Measurements from ENCODE around the gene SH3RF3.

SH3RF3 gene

GRCh38 chr2:109246176-109246575 lies 117.2 kb downstream of the SH3RF3 start:
- no peak for DNase-seq

GRCh38 chr2:109246616-109247015 lies 117.6 kb downstream of the SH3RF3 start:
- DNase-seq, result no peak

GRCh38 chr2:109247340-109247739 lies 118.3 kb downstream of the SH3RF3 start:
- DNase-seq, result no peak

- DNase-seq, result peak; percentile 15
These were observed 118.8 kb downstream of the SH3RF3 start for GRCh38 chr2:109247812-109248211.

- no peak for DNase-seq
These were observed 119.6 kb downstream of the SH3RF3 start for GRCh38 chr2:109248590-109248989.

- DNase-seq, result no peak
These were observed 124.2 kb downstream of the SH3RF3 start for GRCh38 chr2:109253217-109253616.

- no peak for DNase-seq
These were observed 125.3 kb downstream of the SH3RF3 start for GRCh38 chr2:109254174-109254904.

- DNase-seq, result no peak
These were observed 126.6 kb downstream of the SH3RF3 start for GRCh38 chr2:109255654-109256053.

GRCh38 chr2:109256111-109256510 lies 127.1 kb downstream of the SH3RF3 start:
- DNase-seq, result no peak

GRCh38 chr2:109256921-109257320 lies 127.9 kb downstream of the SH3RF3 start:
- no peak for DNase-seq

- DNase-seq, result no peak
These were observed 128.6 kb downstream of the SH3RF3 start for GRCh38 chr2:109257653-109258052.

- no peak for DNase-seq
These were observed 129.4 kb downstream of the SH3RF3 start for GRCh38 chr2:109258376-109258775.

- no peak for DNase-seq
These were observed 130.0 kb downstream of the SH3RF3 start for GRCh38 chr2:109258905-109259540.

GRCh38 chr2:109259671-109260070 lies 130.7 kb downstream of the SH3RF3 start:
- DNase-seq, result no peak

GRCh38 chr2:109260116-109260855 lies 131.3 kb downstream of the SH3RF3 start:
- no peak for DNase-seq

- DNase-seq, result no peak
These were observed 132.1 kb downstream of the SH3RF3 start for GRCh38 chr2:109260886-109261700.

- DNase-seq, result no peak
These were observed 133.1 kb downstream of the SH3RF3 start for GRCh38 chr2:109261906-109262631.

- no peak for DNase-seq
These were observed 135.8 kb downstream of the SH3RF3 start for GRCh38 chr2:109264595-109265328.

GRCh38 chr2:109265369-109265768 lies 136.4 kb downstream of the SH3RF3 start:
- DNase-seq, result no peak

- DNase-seq, result no peak
These were observed 136.9 kb downstream of the SH3RF3 start for GRCh38 chr2:109265953-109266352.

GRCh38 chr2:109266496-109266895 lies 137.5 kb downstream of the SH3RF3 start:
- no peak for DNase-seq

All from NCI-H1694 treated with DMSO at 0.1 percent for 48 hours (cell line).